ENCODE measurements around the gene TUBD1. TPM values are rescaled to one million over a fixed set of nuclear protein-coding genes. Genes with fewer than 3 reads are reported as not detected.

Gene TUBD1
- total RNA-seq, 1 donor from 2014 or later: 22.2 TPM

GRCh38 chr17:59899099-59899498 is 6.4 kb upstream of the TUBD1 start:
- no peak for DNase-seq (ENCODE audit: low read depth, low spot score)
- no peak for TF ChIP-seq CTCF (conservative IDR thresholded peaks at IDR 0.05)
- H3K36me3 Mint-ChIP-seq (ENCODE audit: low read depth): peaks cover 3% of the 10 kb centered on the region
- H3K9me3 Mint-ChIP-seq: no peaks in the 10 kb centered on the region
- H3K27ac Mint-ChIP-seq (ENCODE audit: unreplicated experiment): no peak overlapping the region
- no peaks in the 10 kb centered on the region for H3K27me3 Mint-ChIP-seq (ENCODE audit: low read depth)
- peaks cover 9% of the 10 kb centered on the region for H3K4me1 Mint-ChIP-seq
- H3K4me3 Mint-ChIP-seq: no peak overlapping the region

GRCh38 chr17:59897090-59897489 is 4.3 kb upstream of the TUBD1 start:
- no peaks in the 10 kb centered on the region for H3K9me3 Mint-ChIP-seq
- H3K36me3 Mint-ChIP-seq (ENCODE audit: low read depth): no peaks in the 10 kb centered on the region
- peaks cover 23% of the 10 kb centered on the region for H3K4me1 Mint-ChIP-seq
- no peak overlapping the region for H3K27ac Mint-ChIP-seq (ENCODE audit: unreplicated experiment)
- H3K4me3 Mint-ChIP-seq: no peak overlapping the region
- H3K27me3 Mint-ChIP-seq (ENCODE audit: low read depth): no peaks in the 10 kb centered on the region
- no peak for TF ChIP-seq CTCF (conservative IDR thresholded peaks at IDR 0.05)
- DNase-seq (ENCODE audit: low read depth, low spot score): no peak

GRCh38 chr17:59893676-59894100 is 945 bp upstream of the TUBD1 start:
- no peak for DNase-seq (ENCODE audit: low read depth, low spot score)
- Mint-ChIP-seq H3K4me1 (peaks cover 33% of the 10 kb centered on the region), H3K9me3 (no peaks in the 10 kb centered on the region), H3K4me3 (peak overlapping the region; percentile 98), H3K27ac (ENCODE audit: unreplicated experiment) (peak overlapping the region; percentile 89), H3K27me3 (ENCODE audit: low read depth) (no peaks in the 10 kb centered on the region), H3K36me3 (ENCODE audit: low read depth) (no peaks in the 10 kb centered on the region)
- TF ChIP-seq CTCF (conservative IDR thresholded peaks at IDR 0.05): peak; percentile 27

GRCh38 chr17:59892251-59892923 is 356 bp downstream of the TUBD1 start:
- Mint-ChIP-seq H3K4me3 (peak overlapping the region; percentile 98), H3K27me3 (ENCODE audit: low read depth) (no peaks in the 10 kb centered on the region), H3K36me3 (ENCODE audit: low read depth) (peaks cover 5% of the 10 kb centered on the region), H3K4me1 (peaks cover 33% of the 10 kb centered on the region), H3K9me3 (no peaks in the 10 kb centered on the region), H3K27ac (ENCODE audit: unreplicated experiment) (peak overlapping the region; percentile 78)
- no peak for DNase-seq (ENCODE audit: low read depth, low spot score)
- no peak for TF ChIP-seq CTCF (conservative IDR thresholded peaks at IDR 0.05)

- H3K27me3 Mint-ChIP-seq (ENCODE audit: low read depth): no peaks in the 10 kb centered on the region
- no peak overlapping the region for H3K27ac Mint-ChIP-seq (ENCODE audit: unreplicated experiment)
- H3K36me3 Mint-ChIP-seq (ENCODE audit: low read depth): peaks cover 5% of the 10 kb centered on the region
- no peak for DNase-seq (ENCODE audit: low read depth, low spot score)
- no peaks in the 10 kb centered on the region for H3K9me3 Mint-ChIP-seq
- TF ChIP-seq CTCF (conservative IDR thresholded peaks at IDR 0.05): no peak
- H3K4me1 Mint-ChIP-seq: peaks cover 33% of the 10 kb centered on the region
- H3K4me3 Mint-ChIP-seq: peak overlapping the region; percentile 84
These were observed 2.0 kb downstream of the TUBD1 start for GRCh38 chr17:59890720-59891119.
